NCI-H2227 (cell line): ENCODE measurements around the gene TSPEAR.
"Not testable (repeated sequence)": the region's sequence is repeated elsewhere in the genome, so short reads cannot be mapped to it uniquely, and the experiment has no call there.

Source experiments
- DNase-seq: peaks from one replicate; lab custom pipeline; 2025; ENCODE audit not compliant: unreplicated experiment; lab: John Stamatoyannopoulos, UW

Gene TSPEAR

GRCh38 chr21:44656868-44657267, 54.5 kb downstream of the TSPEAR start:
- no peak for DNase-seq

- no peak for DNase-seq
Observed at GRCh38 chr21:44654576-44655175, 56.7 kb downstream of the TSPEAR start, which contains the start of gene KRTAP12-4. KRTAP12-4 (minus strand) TSS chr21:44654659; CDS start chr21:44654614, 45 bp downstream.

- DNase-seq = no peak
Observed at GRCh38 chr21:44653656-44654575, 57.5 kb downstream of the TSPEAR start.

DNA sequence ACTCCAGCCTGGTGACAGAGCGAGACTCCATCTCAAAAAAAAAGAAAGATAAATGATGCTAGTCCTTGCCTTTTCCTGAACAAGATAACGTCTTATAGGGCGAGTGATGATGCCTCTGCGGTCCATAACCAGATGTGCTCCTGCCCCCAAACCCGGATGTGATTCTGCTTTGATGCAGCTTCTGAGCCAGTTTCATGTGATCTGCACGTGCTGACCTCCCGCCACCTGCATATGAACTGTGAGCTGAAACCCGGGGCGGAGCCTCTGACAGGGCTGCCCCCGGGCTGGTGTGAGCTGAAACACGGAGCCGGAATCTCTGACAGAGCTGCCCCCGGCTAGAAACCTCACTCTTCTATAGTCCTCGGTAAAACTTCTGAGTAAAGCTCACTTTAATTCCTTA, 58.2 kb downstream of the TSPEAR start:
- no peak for DNase-seq

DNA sequence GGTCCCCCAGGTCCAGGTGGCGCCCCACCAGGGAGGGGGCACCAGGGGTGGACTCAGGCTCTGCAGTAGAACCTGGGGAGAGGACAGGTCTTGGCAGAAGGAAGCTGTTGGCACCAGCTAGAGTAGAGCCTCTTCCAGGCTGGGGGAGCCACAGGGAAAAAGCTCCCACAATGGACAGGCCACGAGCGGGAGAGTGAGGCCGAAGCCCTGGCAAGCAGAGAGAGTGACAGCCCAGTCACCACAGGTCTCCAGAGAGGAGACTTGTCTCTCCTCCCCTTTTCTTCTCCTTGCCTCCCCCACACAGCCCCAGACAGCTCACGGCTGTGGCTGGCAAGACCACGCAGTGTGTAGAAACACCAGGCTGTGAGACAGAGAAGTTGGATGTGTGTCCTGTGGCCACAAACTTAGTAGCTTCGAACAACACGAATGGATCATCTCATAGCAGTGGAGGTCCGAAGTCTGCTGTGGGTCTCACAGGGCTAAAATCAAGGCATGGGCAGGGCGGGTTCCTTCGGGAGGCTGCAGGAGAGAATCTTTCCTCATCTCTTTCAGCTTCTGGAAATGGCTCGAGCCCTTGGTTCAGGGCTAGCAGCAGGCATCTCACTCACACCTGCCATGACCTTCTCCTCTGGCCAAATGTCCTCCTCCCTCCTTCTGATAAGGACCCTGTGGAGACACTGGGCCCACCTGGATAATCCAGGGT, 60.2 kb downstream of the TSPEAR start:
- no peak for DNase-seq

DNA sequence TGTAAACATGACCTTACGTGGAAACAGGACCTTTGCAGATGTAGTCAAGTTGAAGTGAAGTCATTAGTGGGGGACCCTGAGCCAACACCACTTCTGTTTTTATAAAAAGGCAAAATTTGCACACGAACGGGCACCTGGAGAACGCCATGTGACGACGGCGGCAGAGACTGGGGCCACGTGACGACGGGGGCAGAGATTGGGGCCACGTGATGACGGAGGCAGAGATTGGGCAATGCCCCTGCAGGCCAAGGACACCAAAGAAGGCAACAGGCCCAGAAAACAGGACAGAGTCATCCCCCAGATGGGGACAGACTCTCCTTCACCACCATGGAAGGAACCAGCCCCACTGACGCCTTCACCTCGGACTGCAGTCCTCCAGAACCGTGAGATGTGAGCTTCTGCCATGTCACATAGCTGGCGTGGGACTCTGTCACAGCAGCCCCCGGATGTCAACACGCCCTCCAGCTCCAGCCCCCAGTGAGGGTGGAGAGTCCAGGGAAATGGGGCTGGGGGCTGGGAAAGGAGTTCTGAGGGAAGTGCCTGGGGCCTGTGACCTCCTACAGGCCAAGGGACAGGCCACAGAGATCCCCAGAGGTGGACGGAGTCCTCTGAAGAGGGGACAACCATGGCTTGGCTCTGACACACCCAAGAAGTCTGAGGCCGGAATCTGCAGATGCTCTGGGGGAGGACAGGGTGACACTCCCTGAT, 61.0 kb downstream of the TSPEAR start:
- no peak for DNase-seq

- DNase-seq = no peak
Observed at GRCh38 chr21:44649521-44650100, 61.8 kb downstream of the TSPEAR start.

DNA sequence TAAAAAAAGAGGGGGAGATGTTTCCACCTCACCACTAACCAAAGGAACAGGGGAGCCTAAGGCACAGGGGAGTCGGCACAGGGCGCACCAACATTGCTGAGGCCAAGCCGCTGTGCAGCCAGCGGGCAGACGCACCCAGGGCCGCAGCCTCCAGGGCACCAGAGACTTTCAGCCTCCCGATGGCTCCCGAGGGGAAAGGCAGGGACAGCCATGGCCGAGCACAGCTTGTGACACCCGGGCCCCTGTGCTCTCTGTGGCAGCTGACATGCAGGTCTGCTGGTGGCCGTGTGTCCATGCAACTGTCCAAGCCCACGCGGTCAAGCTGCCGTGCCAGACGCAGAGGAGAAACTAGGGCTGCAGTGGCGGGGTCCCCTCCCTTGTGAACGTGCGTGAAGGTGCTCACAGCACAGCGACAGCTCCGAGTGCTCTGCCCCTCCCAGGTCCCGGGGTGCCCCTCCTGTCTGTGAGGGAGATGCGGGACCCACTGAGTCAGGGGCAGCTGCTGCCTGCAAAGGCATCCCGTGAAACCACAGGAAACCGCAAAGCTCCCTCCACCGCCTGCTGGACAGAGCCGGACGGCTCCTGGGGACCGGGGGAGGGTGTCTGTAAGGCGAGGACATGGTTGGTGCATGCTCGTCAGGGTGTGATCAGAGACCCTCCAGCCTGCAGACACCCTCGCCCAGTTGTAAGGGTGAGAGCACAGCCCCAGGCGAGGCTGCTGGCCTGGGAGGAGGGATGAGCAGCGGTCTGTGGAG, 62.6 kb downstream of the TSPEAR start:
- DNase-seq = no peak

DNA sequence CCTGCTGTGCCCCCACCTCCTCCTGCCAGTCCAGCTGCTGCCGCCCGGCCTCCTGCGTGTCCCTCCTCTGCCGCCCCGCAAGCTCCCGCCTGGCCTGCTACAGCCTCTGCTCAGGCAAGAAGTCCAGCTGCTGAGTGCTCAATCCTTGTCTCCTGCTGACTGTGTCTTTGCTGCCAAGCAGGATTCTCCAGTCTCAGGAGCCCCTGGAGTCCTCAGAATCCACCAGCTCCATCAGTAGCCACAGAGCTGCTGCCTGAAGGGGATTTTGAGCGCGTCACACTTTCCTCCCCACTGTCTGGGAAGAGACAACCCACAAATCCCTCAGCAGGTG, 64.2 kb downstream of the TSPEAR start:
- DNase-seq = no peak

- peak; percentile 23 for DNase-seq
Observed at GRCh38 chr21:44646366-44647221, 64.8 kb downstream of the TSPEAR start, which contains the start of gene KRTAP10-11. KRTAP10-11 (plus strand) TSS chr21:44646414; CDS start chr21:44646459, 45 bp downstream.

DNA sequence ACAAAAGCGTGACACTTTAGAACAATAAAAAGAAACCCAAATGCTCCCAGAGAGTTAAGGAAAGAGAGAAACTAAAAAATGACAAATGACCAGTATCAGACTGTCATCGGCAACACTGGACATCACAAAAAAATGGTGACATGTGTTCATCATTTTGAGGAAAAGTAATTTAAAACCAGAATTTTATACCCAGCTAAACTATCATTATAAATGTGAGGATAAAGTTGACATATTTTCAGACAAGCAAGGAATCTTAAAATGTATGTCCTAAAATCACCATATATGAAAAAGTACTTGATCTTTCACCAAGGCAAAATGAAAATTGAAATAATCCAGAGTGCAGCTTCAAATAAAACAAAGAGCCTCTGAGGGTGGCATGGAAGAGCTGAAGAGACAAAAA, 66.5 kb downstream of the TSPEAR start:
- no peak for DNase-seq

- DNase-seq = no peak
Observed at GRCh38 chr21:44643741-44644310, 67.5 kb downstream of the TSPEAR start.

DNA sequence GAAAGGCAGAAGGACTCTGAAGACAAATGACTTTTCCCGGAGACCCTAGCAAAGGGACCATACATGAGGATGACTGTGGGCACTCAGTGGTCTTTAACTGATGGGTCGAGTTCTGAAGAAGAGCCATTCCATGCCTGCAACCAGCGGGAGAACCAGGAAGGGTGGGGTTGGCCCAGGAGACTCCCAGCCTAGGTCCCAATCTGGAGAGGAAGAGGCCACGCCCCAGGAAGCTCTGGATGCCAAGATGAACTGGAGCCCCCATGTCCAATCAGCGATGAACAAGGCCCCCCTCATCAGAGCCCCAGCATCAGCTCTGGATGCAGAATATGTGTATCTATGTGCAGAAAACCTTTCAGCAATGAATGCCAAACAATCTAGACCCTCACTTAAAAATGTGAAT, 70.6 kb downstream of the TSPEAR start:
- no peak for DNase-seq

DNA sequence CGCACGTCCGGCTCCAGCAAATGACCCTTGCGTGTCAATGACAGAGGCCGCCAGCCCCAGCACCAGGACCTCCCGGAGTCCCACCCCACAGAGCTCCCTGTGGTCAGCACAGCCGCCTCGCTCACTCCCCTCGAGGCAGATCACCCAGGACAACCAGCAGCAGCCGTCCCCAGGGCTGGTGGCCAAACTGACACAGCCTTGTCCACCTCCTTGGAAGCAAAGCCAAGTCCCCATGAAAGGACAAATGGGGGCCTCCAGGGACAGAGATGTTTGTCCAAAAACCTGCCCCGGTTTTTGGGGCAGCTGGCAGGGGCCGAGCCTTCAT, 72.1 kb downstream of the TSPEAR start:
- DNase-seq = no peak

- DNase-seq = not testable (repeated sequence)
Observed at GRCh38 chr21:44638506-44639330, 72.7 kb downstream of the TSPEAR start.

DNA sequence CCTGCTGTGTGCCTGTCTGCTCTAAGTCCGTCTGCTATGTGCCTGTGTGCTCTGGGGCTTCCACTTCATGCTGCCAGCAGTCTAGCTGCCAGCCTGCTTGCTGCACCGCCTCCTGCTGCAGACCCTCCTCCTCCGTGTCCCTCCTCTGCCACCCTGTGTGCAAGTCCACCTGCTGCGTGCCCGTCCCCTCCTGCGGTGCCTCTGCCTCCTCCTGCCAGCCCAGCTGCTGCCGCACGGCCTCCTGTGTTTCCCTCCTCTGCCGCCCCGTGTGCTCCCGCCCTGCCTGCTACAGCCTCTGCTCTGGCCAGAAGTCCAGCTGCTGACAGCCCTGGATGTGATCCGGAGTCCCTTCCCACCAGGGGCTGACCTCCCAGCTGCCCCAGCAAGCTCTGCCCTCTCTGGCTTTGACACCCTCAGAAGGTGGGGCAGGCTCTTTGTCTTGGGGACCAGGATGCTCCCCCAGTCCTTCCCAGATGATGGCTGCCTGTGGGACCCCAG, 73.5 kb downstream of the TSPEAR start:
- not testable (repeated sequence) for DNase-seq

- DNase-seq = peak; percentile 66
Observed at GRCh38 chr21:44637018-44637850, 74.1 kb downstream of the TSPEAR start, which contains the start of gene KRTAP10-10. KRTAP10-10 (plus strand) TSS chr21:44637356; CDS start chr21:44637418, 62 bp downstream.
